HepG2 (cell line): ENCODE data around the gene SIAH1. TPM values are rescaled to one million over a fixed set of nuclear protein-coding genes. Genes with fewer than 3 reads are reported as not detected.

Experiments
- CBX2 ChIP-seq, 2 experiments: fragments of 200-600 bp in 1 of 2; sonication (generic); formaldehyde crosslinking in 1 of 2; IDR thresholded peaks; 2 replicates each; pipeline versions ENCODE4 v1.7.0 to v1.8.1; 2018 to 2022; ENCODE audit warnings: low read depth in 2 of 2, low read length in 1 of 2, mild to moderate bottlenecking in 1 of 2, missing genetic modification reagents in 1 of 2
- DMAP1 ChIP-seq: IDR thresholded peaks from 2 replicates; pipeline ENCODE4 v1.6.1; 2016
- ELF1 ChIP-seq: sonication (generic); formaldehyde crosslinking; IDR thresholded peaks from 2 replicates; pipeline ENCODE4 v1.4.0; 2020; ENCODE audit warnings: missing genetic modification reagents
- FOXO1 ChIP-seq: sonication (generic); formaldehyde crosslinking; IDR thresholded peaks from 2 replicates; pipeline ENCODE4 v1.4.0; 2020; ENCODE audit warnings: missing genetic modification reagents
- HDAC1 ChIP-seq: sonication (generic); formaldehyde crosslinking; IDR thresholded peaks from 2 replicates; pipeline ENCODE4 v1.5.1; 2020; ENCODE audit warnings: mild to moderate bottlenecking, missing genetic modification reagents
- HNF4G ChIP-seq, 2 experiments: sonication (generic) in 1 of 2; formaldehyde crosslinking in 1 of 2; IDR thresholded peaks; 2 replicates each; pipeline versions ENCODE4 v1.4.0 to v1.6.1; 2011 to 2020; ENCODE audit warnings: borderline replicate concordance in 2 of 2, low read depth in 2 of 2, mild to moderate bottlenecking in 2 of 2, low read length in 1 of 2, missing genetic modification reagents in 1 of 2, moderate library complexity in 1 of 2
- KDM5B ChIP-seq: sonication (generic); formaldehyde crosslinking; IDR thresholded peaks from 2 replicates; pipeline ENCODE4 v1.4.0; 2020; ENCODE audit warnings: missing genetic modification reagents, mild to moderate bottlenecking, borderline replicate concordance
- RARA ChIP-seq: IDR thresholded peaks from 2 replicates; pipeline ENCODE4 v1.6.1; 2016; ENCODE audit warnings: missing genetic modification reagents, missing compliant biosample characterization
- RXRA ChIP-seq: sonication (generic); formaldehyde crosslinking; IDR thresholded peaks from 2 replicates; pipeline ENCODE4 v1.5.1; 2020; ENCODE audit warnings: missing genetic modification reagents
- SMC3 ChIP-seq: IDR thresholded peaks from 2 replicates; pipeline ENCODE4 v1.6.1; 2011; ENCODE audit warnings: low read length, improper control_type of control experiment
- ZFP36L1 ChIP-seq: sonication (generic); formaldehyde crosslinking; IDR thresholded peaks from 2 replicates; pipeline ENCODE4 v1.8.0; 2022; ENCODE audit warnings: mild to moderate bottlenecking, missing genetic modification reagents, moderate library complexity
- ZFP90 ChIP-seq: sonication (generic); formaldehyde crosslinking; IDR thresholded peaks from 2 replicates; pipeline ENCODE4 v1.8.0; 2022; ENCODE audit warnings: missing genetic modification reagents, mild to moderate bottlenecking, inconsistent platforms, borderline replicate concordance
- ZNF263 ChIP-seq: sonication (generic); formaldehyde crosslinking; IDR thresholded peaks from 2 replicates; pipeline ENCODE4 v1.4.0; 2020; ENCODE audit warnings: missing genetic modification reagents
- ZNF430 ChIP-seq: sonication (generic); formaldehyde crosslinking; IDR thresholded peaks from 2 replicates; pipeline ENCODE4 v1.9.0; 2021; ENCODE audit warnings: mild to moderate bottlenecking, missing genetic modification reagents
- ZNF468 ChIP-seq: sonication (generic); formaldehyde crosslinking; IDR thresholded peaks from 2 replicates; pipeline ENCODE4 v1.8.0; 2022; ENCODE audit warnings: mild to moderate bottlenecking, moderate library complexity, missing genetic modification reagents
- ZNF629 ChIP-seq: sonication (generic); formaldehyde crosslinking; conservative IDR thresholded peaks from 2 replicates; pipeline ENCODE4 v1.5.0; 2020; ENCODE audit warnings: missing genetic modification reagents
- polyA plus RNA-seq, 8 experiments: library from polyadenylated mRNA; depleted of rRNA in 3 of 8; stranded (reverse) in 7 of 8; unstranded in 1 of 8; fragments of >200 nt; fragmentation: Illumina TruSeq in 4 of 8; extraction: Trizol in 4 of 8; gene quantifications; 2 replicates each; pipeline versions ENCODE4 v1.2.1 to v1.2.3, GENCODE V29; 2011 to 2016; ENCODE audit warnings: low read depth in 4 of 8, missing spikeins in 1 of 8, mixed read lengths in 1 of 8; ENCODE audit not compliant: insufficient read depth in 1 of 8
- total RNA-seq, 5 experiments: library from RNA; depleted of rRNA; stranded (reverse); fragments of >200 nt; fragmentation: Illumina TruSeq; extraction: Trizol; gene quantifications; 2 replicates each; pipeline ENCODE4 v1.2.3, GENCODE V29; 2016; ENCODE audit warnings: low read depth in 1 of 5
- TF ChIP-seq, protein P1 (sequence below): sonication (generic); formaldehyde crosslinking; IDR thresholded peaks from 2 replicates; pipeline ENCODE4 v1.5.0; 2020; ENCODE audit warnings: mild to moderate bottlenecking, missing genetic modification reagents, borderline replicate concordance
- TF ChIP-seq, protein P2 (sequence below): IDR thresholded peaks from 2 replicates; pipeline ENCODE4 v1.6.1; 2016
- TF ChIP-seq, protein P3 (sequence below): sonication (generic); formaldehyde crosslinking; IDR thresholded peaks from 2 replicates; pipeline ENCODE4 v1.5.1; 2020; ENCODE audit warnings: mild to moderate bottlenecking, moderate library complexity, missing genetic modification reagents
- TF ChIP-seq, protein P4 (sequence below): sonication (generic); formaldehyde crosslinking; IDR thresholded peaks from 2 replicates; pipeline ENCODE4 v1.8.0; 2022; ENCODE audit warnings: mild to moderate bottlenecking, missing genetic modification reagents, moderate library complexity

Gene SIAH1
- total and polyA plus RNA-seq, 2 of the 13 experiments (the other 11 are each of a cell fraction or from before 2014, with no cell fraction given), result 16.0 to 28.6 TPM

DNA sequence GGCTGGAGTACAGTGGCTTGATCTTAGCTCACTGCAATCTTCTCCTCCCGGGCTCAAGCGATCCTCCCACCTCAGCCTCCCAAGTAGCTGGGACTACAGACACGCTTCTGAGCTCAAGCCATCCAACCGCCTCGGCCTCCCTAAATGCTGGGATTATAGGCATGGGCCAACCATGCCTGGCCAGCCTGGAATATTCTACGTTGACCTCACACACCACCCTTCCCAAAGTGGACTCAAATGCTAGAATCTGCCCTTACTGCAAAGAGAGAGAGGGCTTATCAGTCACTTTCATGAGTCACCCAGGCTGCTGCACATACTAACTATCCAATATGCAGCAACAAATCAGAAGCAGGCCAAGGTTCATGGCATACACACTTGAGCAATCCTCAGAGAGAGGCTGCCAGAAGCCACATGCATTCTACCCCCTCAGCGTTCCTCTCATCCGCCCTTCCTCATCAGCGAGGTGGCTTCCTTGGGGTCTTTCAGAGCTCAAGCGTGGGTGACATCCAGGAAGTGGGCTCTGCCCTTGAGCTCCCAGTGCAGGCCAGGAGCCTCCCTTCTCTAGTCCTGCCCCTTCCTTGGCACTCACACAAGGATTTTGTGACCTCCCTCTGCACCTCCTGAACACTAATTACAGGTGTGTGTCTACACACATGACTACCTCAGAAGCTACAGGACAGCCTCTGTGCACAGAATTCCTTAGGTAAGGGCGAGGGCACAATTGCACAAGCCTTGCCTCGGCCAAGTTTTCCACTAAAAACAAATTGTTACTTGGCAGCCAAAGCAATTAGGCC, 24.8 kb upstream of the SIAH1 start (continued):
- TF ChIP-seq ZNF468 (CRISPR knock-in tag) (no peak), HNF4G (IDR thresholded peaks at IDR 0.05; ENCODE audit: borderline replicate concordance, low read depth, low read length) (peak; percentile 76; the same call in 1 of the 2 replicates), HNF4G (CRISPR knock-in tag; IDR thresholded peaks at IDR 0.05; ENCODE audit: borderline replicate concordance, low read depth) (peak; percentile 69; the same call in 1 of the 2 replicates), CBX2 (IDR thresholded peaks at IDR 0.05; ENCODE audit: low read depth, low read length) (no peak), CBX2 (CRISPR knock-in tag; IDR thresholded peaks at IDR 0.05; ENCODE audit: low read depth) (0 out of 2 replicates have a peak, but pooled peaks have one; percentile 43), KDM5B (CRISPR knock-in tag) (peak; percentile 76; the same call in 1 of the 2 replicates), SMC3 (peak; percentile 50), RXRA (CRISPR knock-in tag) (peak; percentile 97), ZFP36L1 (CRISPR knock-in tag) (peak; percentile 63; the same call in 1 of the 2 replicates), ELF1 (CRISPR knock-in tag) (0 out of 2 replicates have a peak, but pooled peaks have one; percentile 34), ZNF430 (peak; percentile 83), ZFP90 (CRISPR knock-in tag) (0 out of 2 replicates have a peak, but pooled peaks have one; percentile 59), ZNF629 (0 out of 2 replicates have a peak, but pooled peaks have one; percentile 27), ZNF263 (CRISPR knock-in tag) (peak; percentile 50; the same call in 1 of the 2 replicates), HDAC1 (CRISPR knock-in tag) (peak; percentile 79), FOXO1 (CRISPR knock-in tag) (peak; percentile 90), DMAP1 (CRISPR knock-in tag) (peak; percentile 66; the same call in 1 of the 2 replicates), RARA (CRISPR knock-in tag) (peak; percentile 86)
- TF ChIP-seq, protein P1, sequence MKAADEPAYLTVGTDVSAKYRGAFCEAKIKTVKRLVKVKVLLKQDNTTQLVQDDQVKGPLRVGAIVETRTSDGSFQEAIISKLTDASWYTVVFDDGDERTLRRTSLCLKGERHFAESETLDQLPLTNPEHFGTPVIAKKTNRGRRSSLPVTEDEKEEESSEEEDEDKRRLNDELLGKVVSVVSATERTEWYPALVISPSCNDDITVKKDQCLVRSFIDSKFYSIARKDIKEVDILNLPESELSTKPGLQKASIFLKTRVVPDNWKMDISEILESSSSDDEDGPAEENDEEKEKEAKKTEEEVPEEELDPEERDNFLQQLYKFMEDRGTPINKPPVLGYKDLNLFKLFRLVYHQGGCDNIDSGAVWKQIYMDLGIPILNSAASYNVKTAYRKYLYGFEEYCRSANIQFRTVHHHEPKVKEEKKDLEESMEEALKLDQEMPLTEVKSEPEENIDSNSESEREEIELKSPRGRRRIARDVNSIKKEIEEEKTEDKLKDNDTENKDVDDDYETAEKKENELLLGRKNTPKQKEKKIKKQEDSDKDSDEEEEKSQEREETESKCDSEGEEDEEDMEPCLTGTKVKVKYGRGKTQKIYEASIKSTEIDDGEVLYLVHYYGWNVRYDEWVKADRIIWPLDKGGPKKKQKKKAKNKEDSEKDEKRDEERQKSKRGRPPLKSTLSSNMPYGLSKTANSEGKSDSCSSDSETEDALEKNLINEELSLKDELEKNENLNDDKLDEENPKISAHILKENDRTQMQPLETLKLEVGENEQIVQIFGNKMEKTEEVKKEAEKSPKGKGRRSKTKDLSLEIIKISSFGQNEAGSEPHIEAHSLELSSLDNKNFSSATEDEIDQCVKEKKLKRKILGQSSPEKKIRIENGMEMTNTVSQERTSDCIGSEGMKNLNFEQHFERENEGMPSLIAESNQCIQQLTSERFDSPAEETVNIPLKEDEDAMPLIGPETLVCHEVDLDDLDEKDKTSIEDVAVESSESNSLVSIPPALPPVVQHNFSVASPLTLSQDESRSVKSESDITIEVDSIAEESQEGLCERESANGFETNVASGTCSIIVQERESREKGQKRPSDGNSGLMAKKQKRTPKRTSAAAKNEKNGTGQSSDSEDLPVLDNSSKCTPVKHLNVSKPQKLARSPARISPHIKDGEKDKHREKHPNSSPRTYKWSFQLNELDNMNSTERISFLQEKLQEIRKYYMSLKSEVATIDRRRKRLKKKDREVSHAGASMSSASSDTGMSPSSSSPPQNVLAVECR, result peak; percentile 48; the same call in 1 of the 2 replicates
- TF ChIP-seq, protein P2, sequence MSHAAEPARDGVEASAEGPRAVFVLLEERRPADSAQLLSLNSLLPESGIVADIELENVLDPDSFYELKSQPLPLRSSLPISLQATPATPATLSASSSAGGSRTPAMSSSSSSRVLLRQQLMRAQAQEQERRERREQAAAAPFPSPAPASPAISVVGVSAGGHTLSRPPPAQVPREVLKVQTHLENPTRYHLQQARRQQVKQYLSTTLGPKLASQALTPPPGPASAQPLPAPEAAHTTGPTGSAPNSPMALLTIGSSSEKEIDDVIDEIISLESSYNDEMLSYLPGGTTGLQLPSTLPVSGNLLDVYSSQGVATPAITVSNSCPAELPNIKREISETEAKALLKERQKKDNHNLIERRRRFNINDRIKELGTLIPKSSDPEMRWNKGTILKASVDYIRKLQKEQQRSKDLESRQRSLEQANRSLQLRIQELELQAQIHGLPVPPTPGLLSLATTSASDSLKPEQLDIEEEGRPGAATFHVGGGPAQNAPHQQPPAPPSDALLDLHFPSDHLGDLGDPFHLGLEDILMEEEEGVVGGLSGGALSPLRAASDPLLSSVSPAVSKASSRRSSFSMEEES (CRISPR knock-in tag), result 0 out of 2 replicates have a peak, but pooled peaks have one; percentile 49
- TF ChIP-seq, protein P3, sequence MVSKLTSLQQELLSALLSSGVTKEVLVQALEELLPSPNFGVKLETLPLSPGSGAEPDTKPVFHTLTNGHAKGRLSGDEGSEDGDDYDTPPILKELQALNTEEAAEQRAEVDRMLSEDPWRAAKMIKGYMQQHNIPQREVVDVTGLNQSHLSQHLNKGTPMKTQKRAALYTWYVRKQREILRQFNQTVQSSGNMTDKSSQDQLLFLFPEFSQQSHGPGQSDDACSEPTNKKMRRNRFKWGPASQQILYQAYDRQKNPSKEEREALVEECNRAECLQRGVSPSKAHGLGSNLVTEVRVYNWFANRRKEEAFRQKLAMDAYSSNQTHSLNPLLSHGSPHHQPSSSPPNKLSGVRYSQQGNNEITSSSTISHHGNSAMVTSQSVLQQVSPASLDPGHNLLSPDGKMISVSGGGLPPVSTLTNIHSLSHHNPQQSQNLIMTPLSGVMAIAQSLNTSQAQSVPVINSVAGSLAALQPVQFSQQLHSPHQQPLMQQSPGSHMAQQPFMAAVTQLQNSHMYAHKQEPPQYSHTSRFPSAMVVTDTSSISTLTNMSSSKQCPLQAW (CRISPR knock-in tag), result peak; percentile 83; the same call in 1 of the 2 replicates
- TF ChIP-seq, protein P4, sequence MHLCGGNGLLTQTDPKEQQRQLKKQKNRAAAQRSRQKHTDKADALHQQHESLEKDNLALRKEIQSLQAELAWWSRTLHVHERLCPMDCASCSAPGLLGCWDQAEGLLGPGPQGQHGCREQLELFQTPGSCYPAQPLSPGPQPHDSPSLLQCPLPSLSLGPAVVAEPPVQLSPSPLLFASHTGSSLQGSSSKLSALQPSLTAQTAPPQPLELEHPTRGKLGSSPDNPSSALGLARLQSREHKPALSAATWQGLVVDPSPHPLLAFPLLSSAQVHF, result no peak
